MM.1S (cell line): Measurements from ENCODE around the gene CFAP251.

Experiments
- DNase-seq: peaks from one replicate; pipeline ENCODE4 v3.0.0-alpha.2; 2015
- H2AFZ ChIP-seq: fragments of 300-600 bp; sonication (generic); 2 replicates; pipeline ENCODE4 v1.6.0; 2016; ENCODE audit warnings: antibody characterized with exemption, low read length
- H3F3A ChIP-seq: fragments of 300-600 bp; sonication (generic); 2 replicates; pipeline ENCODE4 v1.6.1; 2016; ENCODE audit warnings: mild to moderate bottlenecking, antibody characterized with exemption, low read length, moderate library complexity, mixed read lengths; ENCODE audit not compliant: insufficient read depth
- H3K27ac ChIP-seq: fragments of 300-600 bp; sonication (generic); 2 replicates; pipeline ENCODE4 v1.5.1; 2016; ENCODE audit warnings: mild to moderate bottlenecking, low read length
- H3K27me3 ChIP-seq: fragments of 300-600 bp; sonication (generic); replicated peaks from 2 replicates; pipeline ENCODE4 v1.6.0; 2016; ENCODE audit warnings: low read length; ENCODE audit not compliant: insufficient read depth
- H3K36me3 ChIP-seq: fragments of 300-600 bp; sonication (generic); replicated peaks from 2 replicates; pipeline ENCODE4 v1.6.1; 2016; ENCODE audit warnings: mild to moderate bottlenecking, low read length, mixed read lengths; ENCODE audit not compliant: insufficient read depth
- H3K4me1 ChIP-seq: fragments of 300-600 bp; sonication (generic); 2 replicates; pipeline ENCODE4 v1.6.1; 2016; ENCODE audit warnings: low read length, mixed read lengths
- H3K4me2 ChIP-seq: fragments of 300-600 bp; sonication (generic); 2 replicates; pipeline ENCODE4 v1.6.0; 2016; ENCODE audit warnings: low read depth, low read length
- H3K4me3 ChIP-seq: fragments of 300-600 bp; sonication (generic); 2 replicates; pipeline ENCODE4 v1.5.1; 2016; ENCODE audit warnings: low read length, mixed read lengths
- H3K79me2 ChIP-seq: fragments of 300-600 bp; sonication (generic); 2 replicates; pipeline ENCODE4 v1.6.1; 2016; ENCODE audit warnings: mixed run types, low read length, mixed read lengths
- H3K9ac ChIP-seq: fragments of 300-600 bp; sonication (generic); 2 replicates; pipeline ENCODE4 v1.6.1; 2016; ENCODE audit warnings: low read length, mixed read lengths
- H3K9me2 ChIP-seq: fragments of 300-600 bp; sonication (generic); replicated peaks from 2 replicates; pipeline ENCODE4 v1.6.1; 2016; ENCODE audit warnings: mild to moderate bottlenecking, low read length, mixed read lengths; ENCODE audit not compliant: insufficient read depth
- H3K9me3 ChIP-seq: fragments of 300-600 bp; sonication (generic); replicated peaks from 2 replicates; pipeline ENCODE4 v1.6.1; 2016; ENCODE audit warnings: mild to moderate bottlenecking, low read length, mixed read lengths; ENCODE audit not compliant: insufficient read depth
- H4K20me1 ChIP-seq: fragments of 300-600 bp; sonication (generic); 2 replicates; pipeline ENCODE4 v1.6.1; 2016; ENCODE audit warnings: mild to moderate bottlenecking, low read length, moderate library complexity, mixed read lengths; ENCODE audit not compliant: insufficient read depth
- CTCF ChIP-seq: fragments of 300-600 bp; sonication (generic); IDR thresholded peaks from 2 replicates; pipeline ENCODE4 v1.5.1; 2016; ENCODE audit warnings: antibody characterized with exemption, low read length, mixed read lengths
- EZH2 ChIP-seq: fragments of 300-600 bp; sonication (generic); optimal IDR thresholded peaks from 2 replicates; pipeline ENCODE3; 2017; ENCODE audit warnings: low read depth, mild to moderate bottlenecking, antibody characterized with exemption, low read length, mixed read lengths
- EZH2phosphoT487 ChIP-seq: fragments of 300-600 bp; sonication (generic); IDR thresholded peaks from 2 replicates; pipeline ENCODE4 v1.6.1; 2018; ENCODE audit warnings: antibody characterized with exemption, low read length

Gene CFAP251

GRCh38 chr12:121898287-121898686, 20.1 kb upstream of the CFAP251 start:
- Histone ChIP-seq H3K9me2 (no peaks in the 10 kb centered on the region), H4K20me1 (no peaks in the 10 kb centered on the region), H3K4me2 (no peak overlapping the region), H3K9ac (no peak overlapping the region), H3K9me3 (no peaks in the 10 kb centered on the region), H3F3A (no peaks in the 10 kb centered on the region; the same call in 1 of the 2 replicates), H3K27ac (no peak overlapping the region), H3K27me3 (no peaks in the 10 kb centered on the region), H2AFZ (no peak overlapping the region), H3K4me1 (peaks cover 7% of the 10 kb centered on the region; the same call in 1 of the 2 replicates), H3K36me3 (no peaks in the 10 kb centered on the region; the same call in 1 of the 2 replicates), H3K79me2 (peaks cover 17% of the 10 kb centered on the region), H3K4me3 (no peak overlapping the region)
- DNase-seq, result no peak
- no peak for TF ChIP-seq EZH2
- TF ChIP-seq EZH2phosphoT487, result no peak
- TF ChIP-seq CTCF, result no peak

- Histone ChIP-seq H3K9ac (no peak overlapping the region), H3K4me3 (no peak overlapping the region), H3K4me1 (no peaks in the 10 kb centered on the region), H3K9me3 (no peaks in the 10 kb centered on the region), H4K20me1 (no peaks in the 10 kb centered on the region), H3K27me3 (no peaks in the 10 kb centered on the region), H3K36me3 (no peaks in the 10 kb centered on the region; the same call in 1 of the 2 replicates), H3K27ac (no peak overlapping the region), H3F3A (no peaks in the 10 kb centered on the region), H3K79me2 (peaks cover 11% of the 10 kb centered on the region), H2AFZ (no peak overlapping the region), H3K4me2 (no peak overlapping the region), H3K9me2 (no peaks in the 10 kb centered on the region)
- TF ChIP-seq EZH2 (no peak), EZH2phosphoT487 (no peak), CTCF (no peak)
- no peak for DNase-seq
Measured at GRCh38 chr12:121899590-121899989, 18.8 kb upstream of the CFAP251 start.

- no peak overlapping the region for H3K4me3 ChIP-seq
- H4K20me1 ChIP-seq, result no peaks in the 10 kb centered on the region
- no peaks in the 10 kb centered on the region for H3K9me2 ChIP-seq
- H3K36me3 ChIP-seq, result no peaks in the 10 kb centered on the region
- H3K4me1 ChIP-seq, result no peaks in the 10 kb centered on the region
- H3K27ac ChIP-seq, result no peak overlapping the region
- TF ChIP-seq EZH2 (no peak), CTCF (no peak), EZH2phosphoT487 (no peak)
- H3K27me3 ChIP-seq, result no peaks in the 10 kb centered on the region
- no peak overlapping the region for H3K4me2 ChIP-seq
- no peaks in the 10 kb centered on the region for H3K9me3 ChIP-seq
- H2AFZ ChIP-seq, result no peak overlapping the region
- no peak for DNase-seq
- no peaks in the 10 kb centered on the region for H3K79me2 ChIP-seq
- H3K9ac ChIP-seq, result no peak overlapping the region
- H3F3A ChIP-seq, result no peaks in the 10 kb centered on the region
Measured at GRCh38 chr12:121903202-121903601, 15.2 kb upstream of the CFAP251 start.

- no peak overlapping the region for H3K9ac ChIP-seq
- H3K4me3 ChIP-seq, result no peak overlapping the region
- no peak for DNase-seq
- H3K27me3 ChIP-seq, result no peaks in the 10 kb centered on the region
- no peaks in the 10 kb centered on the region for H3F3A ChIP-seq
- no peaks in the 10 kb centered on the region for H3K4me1 ChIP-seq
- H3K36me3 ChIP-seq, result no peaks in the 10 kb centered on the region
- H3K27ac ChIP-seq, result no peak overlapping the region
- TF ChIP-seq CTCF, result no peak
- no peak for TF ChIP-seq EZH2phosphoT487
- no peak for TF ChIP-seq EZH2
- H2AFZ ChIP-seq, result no peak overlapping the region
- no peaks in the 10 kb centered on the region for H3K9me2 ChIP-seq
- no peaks in the 10 kb centered on the region for H3K9me3 ChIP-seq
- H3K4me2 ChIP-seq, result no peak overlapping the region
- no peaks in the 10 kb centered on the region for H3K79me2 ChIP-seq
- no peaks in the 10 kb centered on the region for H4K20me1 ChIP-seq
Measured at GRCh38 chr12:121905746-121906145, 12.6 kb upstream of the CFAP251 start.
